NCI-H345 treated with DMSO at 0.1 percent for 48 hours (cell line): ENCODE data around the gene CAMK1G.
A peak's percentile ranks its signal among the peaks of the same experiment; 100 is the strongest.

Source experiments
- DNase-seq: peaks from one replicate; lab custom pipeline; 2025; ENCODE audit not compliant: unreplicated experiment; lab: John Stamatoyannopoulos, UW

Gene CAMK1G

GRCh38 chr1:209564849-209565248 is 18.7 kb upstream of the CAMK1G start:
- DNase-seq, result no peak

DNA sequence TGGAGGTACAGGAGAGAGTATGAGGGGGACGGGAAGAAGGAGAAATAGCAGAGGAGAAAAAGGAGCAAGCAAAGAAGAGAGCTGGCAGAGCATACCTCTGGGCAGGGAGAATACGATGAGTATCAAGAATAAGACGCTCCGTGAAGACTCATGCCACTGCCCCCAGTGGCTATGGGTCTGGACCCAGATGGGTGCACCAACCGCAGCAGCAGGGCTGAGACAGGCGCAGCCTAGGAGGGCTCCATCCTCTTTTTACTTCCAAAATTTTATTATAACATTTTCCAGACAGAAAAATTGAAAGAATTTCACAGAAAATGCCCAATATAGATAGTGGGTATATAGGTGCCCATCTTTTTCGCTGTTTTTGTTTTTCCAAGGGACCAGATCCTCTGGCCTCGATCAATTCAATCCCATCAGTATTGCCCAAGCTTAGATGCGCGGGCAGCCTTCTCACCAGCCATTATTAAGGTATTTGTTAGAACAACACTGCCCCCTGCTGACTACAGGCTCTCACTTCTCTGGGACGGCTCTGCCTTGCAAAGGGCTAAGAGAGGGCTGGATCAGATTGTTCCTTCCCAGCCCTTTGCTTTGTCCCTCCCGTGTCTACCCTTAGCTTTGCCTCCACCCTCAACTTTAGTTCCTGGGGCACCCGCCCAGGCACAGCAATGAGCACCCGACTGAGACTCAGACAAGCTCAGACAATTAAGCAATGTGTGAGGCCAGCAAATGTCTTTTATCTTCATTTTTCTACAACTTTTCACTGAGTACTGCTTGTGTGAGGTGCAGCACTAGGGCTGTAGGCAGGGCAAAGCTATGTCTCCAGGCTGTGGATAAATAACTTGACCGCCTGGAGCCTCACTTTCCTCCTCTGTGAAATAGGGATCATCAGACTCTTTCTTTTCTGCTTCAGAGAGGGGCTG is 17.5 kb upstream of the CAMK1G start:
- DNase-seq, result peak; percentile 88

GRCh38 chr1:209567698-209568175 is 15.8 kb upstream of the CAMK1G start:
- no peak for DNase-seq

- DNase-seq, result peak; percentile 65
Observed at GRCh38 chr1:209569455-209570207, 13.9 kb upstream of the CAMK1G start.

- no peak for DNase-seq
Observed at GRCh38 chr1:209570743-209571142, 12.8 kb upstream of the CAMK1G start.

- peak; percentile 59 for DNase-seq
Observed at GRCh38 chr1:209576392-209577197, 6.9 kb upstream of the CAMK1G start.

- no peak for DNase-seq
Observed at GRCh38 chr1:209577346-209577745, 6.2 kb upstream of the CAMK1G start.

DNA sequence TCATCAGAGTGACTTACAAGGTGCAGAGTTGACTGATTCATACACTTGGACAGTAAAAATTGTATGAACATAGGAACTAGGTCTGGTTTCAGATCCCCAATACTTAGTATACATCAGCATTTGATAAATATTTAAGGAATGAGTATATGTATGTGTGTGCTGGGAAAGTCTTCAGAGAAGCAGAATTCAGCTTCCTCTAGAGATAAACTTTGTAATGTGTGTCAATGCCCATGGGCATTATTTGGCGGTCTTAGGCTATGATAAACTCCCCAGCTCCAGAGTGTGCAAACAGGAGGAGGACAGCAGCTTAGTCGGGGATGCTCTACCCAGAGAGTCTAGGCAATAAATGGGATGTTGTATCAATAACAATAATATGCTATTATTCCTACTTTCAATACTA is 2.9 kb upstream of the CAMK1G start:
- no peak for DNase-seq

GRCh38 chr1:209584231-209584672 is 738 bp downstream of the CAMK1G start:
- DNase-seq, result no peak

GRCh38 chr1:209585197-209585596 is 1.7 kb downstream of the CAMK1G start:
- DNase-seq, result no peak

DNA sequence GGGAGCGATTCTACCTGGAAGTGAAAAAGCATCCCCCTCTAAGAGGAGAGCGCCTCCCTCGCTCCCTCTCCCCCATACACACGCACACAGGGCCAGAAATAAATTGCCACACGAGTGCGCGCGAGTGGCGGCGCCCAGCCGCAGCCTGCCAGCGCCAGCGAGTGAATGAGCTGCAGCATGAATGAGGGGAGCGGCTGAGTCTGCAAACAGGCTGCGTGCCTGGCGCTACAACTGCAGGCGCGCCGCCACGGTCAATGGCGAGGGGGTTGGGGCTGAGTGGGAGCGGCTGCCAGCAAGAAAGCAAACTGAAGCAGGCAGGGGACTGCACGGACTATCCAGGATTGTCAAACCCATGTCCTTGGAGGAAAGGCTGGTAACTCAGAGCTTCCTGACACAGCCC is 2.2 kb downstream of the CAMK1G start:
- peak; percentile 15 for DNase-seq

- DNase-seq, result no peak
Observed at GRCh38 chr1:209586221-209586740, 2.8 kb downstream of the CAMK1G start.

GRCh38 chr1:209587789-209588188 is 4.3 kb downstream of the CAMK1G start:
- no peak for DNase-seq

- DNase-seq, result no peak
Observed at GRCh38 chr1:209589440-209589839, 5.9 kb downstream of the CAMK1G start.

DNA sequence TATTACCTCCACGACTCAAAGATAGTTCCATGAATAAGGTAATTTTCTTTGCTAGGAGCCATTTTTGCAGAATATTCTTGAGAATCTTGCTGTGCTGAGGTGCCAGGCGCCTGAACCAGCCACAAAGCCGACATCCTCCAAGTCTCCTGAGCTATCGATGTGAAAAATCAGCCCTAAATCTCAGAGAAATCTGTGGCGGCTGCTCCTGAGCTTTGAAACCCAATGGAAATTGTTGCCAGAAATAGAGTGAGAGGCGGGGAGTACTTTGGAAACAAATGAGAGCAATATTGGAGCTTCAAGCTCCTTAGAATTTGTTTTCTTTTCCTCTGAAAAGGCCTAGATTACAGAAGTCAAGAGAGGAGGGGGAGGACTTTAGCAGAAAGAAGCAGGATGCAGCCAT is 6.3 kb downstream of the CAMK1G start:
- no peak for DNase-seq

- no peak for DNase-seq
Observed at GRCh38 chr1:209590405-209590804, 6.9 kb downstream of the CAMK1G start.

DNA sequence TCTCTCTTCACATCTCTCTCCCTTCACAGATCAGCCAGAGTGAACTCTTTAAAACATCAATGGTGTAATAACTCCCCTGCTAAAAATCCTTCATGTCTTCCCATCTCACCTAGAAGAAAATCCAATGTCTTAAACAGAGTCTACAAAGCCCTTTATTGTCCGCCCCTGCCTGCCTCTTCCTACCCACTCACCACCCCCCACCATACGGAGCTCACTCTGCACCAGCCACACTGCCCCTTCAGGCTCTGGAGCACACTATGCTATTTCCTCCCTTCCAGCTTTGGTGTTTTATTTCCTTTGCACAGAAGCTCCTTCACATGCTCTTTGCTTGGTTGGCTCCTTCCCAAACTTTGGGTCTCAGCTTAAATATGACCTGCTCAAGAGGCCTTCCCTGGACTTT is 10.2 kb downstream of the CAMK1G start:
- no peak for DNase-seq

DNA sequence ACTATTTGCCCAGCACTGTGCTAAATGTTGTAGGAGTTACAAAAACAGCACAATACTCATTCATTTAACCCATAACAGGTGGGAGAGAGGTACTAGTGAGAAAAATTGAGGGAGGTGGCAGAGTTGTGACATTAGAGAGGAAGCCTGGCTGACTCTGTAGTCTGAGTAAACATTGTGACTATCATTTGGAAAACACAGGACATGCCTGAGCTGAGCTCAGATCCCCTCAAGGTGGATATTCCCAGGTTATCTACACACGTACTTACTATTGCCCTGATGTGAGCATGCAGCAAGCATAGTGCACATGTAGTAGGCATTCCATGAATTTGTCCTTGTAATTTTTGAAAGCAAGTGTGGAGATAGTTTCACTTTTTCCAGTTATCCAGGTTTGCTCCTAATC is 10.9 kb downstream of the CAMK1G start:
- no peak for DNase-seq

- DNase-seq, result no peak
Observed at GRCh38 chr1:209595028-209595427, 11.5 kb downstream of the CAMK1G start.

DNA sequence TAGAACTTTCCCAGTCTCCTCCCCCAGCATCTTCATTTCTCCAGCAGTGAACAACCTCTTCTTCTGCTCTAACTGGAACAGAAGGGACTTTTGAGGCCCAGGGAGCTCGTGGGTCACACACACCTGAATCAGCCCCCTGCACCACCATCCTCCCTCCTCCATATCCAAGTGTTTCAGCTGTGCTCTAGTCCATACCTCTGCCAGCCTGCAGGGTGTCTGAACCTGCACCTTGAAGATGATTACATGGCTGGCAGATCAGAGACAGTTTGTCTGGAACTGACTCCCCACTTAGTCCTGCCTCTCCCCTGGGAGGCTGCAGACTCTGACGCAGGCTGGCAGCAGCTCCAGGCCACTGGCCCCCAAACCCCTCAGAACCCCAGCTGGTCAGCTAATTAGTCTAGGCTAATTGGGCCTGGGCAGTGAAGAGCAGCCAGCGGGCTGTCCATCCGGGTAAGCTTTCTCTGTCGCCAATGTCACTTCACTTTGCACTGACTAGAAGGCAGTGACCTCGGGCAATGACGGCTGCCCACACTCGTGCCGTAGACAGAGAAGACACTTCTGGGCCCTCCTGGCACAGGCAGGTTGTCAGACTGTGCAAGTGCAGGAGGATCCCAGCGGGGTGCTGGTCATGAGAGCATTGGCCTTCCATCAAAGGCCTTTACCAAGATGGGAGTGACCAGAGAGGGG is 12.2 kb downstream of the CAMK1G start:
- no peak for DNase-seq
